Left hindlimb (tissue), 1 donor: ENCODE measurements around the gene UNC93A.
"Not testable (repeated sequence)": the region's sequence is repeated elsewhere in the genome, so short reads cannot be mapped to it uniquely, and the experiment has no call there.

Experiments used
- DNase-seq: peaks from one replicate; pipeline ENCODE4 v3.0.0-alpha.2; 2018

UNC93A gene

DNA sequence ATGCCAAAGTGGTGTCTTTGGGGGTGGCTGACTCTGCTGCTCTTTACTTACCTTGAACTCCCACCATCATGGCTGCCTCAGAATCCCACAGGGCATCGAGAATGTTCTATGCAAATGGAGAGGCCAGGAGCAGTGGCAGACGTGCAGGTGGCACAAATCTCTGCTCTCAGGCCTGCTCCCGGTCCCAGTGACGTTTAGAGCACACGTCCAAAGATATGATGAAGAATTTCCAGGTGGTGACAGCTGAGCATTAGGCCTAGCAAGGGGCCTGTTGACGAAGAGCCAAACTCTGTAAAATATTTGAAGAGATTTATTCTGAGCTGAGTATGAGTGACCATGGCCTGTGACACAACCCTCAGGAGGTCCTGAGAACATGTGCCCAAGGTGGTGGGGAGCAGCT is 19.0 kb upstream of the UNC93A start:
- no peak for DNase-seq

- no peak for DNase-seq
Measured at GRCh38 chr6:167272696-167273379, 18.3 kb upstream of the UNC93A start.

GRCh38 chr6:167274270-167274669 is 16.8 kb upstream of the UNC93A start:
- DNase-seq = no peak

- DNase-seq = no peak
Measured at GRCh38 chr6:167275001-167275400, 16.1 kb upstream of the UNC93A start.

- no peak for DNase-seq
Measured at GRCh38 chr6:167275436-167275835, 15.7 kb upstream of the UNC93A start.

- no peak for DNase-seq
Measured at GRCh38 chr6:167276772-167277533, 14.2 kb upstream of the UNC93A start.

- DNase-seq = not testable (repeated sequence)
Measured at GRCh38 chr6:167278173-167278940, 12.8 kb upstream of the UNC93A start.

DNA sequence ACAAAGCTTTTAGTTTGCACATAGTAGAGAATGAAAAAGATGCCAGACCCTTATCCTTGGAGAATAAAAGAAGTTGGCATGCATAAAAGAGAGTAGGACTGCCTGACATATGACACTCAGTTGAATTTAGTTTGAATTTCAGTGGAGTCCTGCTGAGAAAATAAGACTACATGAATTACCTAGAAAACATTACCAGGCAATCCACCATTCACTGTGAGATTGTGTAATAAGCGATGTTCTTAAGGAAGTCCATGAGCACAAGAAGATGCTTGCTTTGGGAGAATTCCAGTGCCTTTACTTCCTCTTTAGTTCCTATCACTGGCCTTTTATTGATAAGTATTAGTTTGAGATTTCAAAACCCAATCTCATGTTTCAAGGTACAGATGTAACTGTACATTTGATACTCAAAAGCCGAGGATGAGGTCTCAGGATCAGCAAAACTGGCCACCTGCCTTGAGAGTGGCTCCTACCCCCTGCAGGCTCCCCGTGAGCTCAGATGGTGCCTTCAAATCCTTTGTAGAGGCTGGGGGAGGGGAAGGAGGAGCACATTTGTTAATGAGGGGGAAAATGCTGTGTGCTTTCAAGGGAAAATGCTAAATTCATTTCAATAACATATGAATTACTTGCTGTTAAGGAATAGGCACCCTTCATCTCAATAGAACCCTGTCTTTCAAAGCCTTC is 11.2 kb upstream of the UNC93A start:
- no peak for DNase-seq

DNA sequence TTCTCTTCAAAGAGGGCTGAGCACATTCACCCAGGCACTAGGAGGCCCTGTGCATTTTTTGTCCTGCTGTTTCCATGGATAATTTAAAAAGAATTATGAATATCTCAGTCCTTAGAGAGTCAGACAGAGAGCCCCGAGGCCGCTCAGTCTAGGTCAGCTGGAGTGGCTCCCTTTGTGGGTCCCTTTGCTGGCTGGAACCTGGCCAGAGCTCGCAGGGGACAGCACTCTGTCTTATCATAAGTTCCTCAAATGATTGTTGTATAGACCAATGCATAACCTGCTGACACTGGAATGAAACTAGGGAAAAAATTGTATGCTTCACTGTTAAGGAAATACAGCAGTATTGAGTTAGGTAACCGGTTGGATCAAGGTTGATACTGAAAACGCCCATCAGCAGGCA is 10.6 kb upstream of the UNC93A start:
- DNase-seq = not testable (repeated sequence)

GRCh38 chr6:167282165-167282564 is 8.9 kb upstream of the UNC93A start:
- DNase-seq = no peak

- DNase-seq = not testable (repeated sequence)
Measured at GRCh38 chr6:167284565-167284964, 6.5 kb upstream of the UNC93A start.

DNA sequence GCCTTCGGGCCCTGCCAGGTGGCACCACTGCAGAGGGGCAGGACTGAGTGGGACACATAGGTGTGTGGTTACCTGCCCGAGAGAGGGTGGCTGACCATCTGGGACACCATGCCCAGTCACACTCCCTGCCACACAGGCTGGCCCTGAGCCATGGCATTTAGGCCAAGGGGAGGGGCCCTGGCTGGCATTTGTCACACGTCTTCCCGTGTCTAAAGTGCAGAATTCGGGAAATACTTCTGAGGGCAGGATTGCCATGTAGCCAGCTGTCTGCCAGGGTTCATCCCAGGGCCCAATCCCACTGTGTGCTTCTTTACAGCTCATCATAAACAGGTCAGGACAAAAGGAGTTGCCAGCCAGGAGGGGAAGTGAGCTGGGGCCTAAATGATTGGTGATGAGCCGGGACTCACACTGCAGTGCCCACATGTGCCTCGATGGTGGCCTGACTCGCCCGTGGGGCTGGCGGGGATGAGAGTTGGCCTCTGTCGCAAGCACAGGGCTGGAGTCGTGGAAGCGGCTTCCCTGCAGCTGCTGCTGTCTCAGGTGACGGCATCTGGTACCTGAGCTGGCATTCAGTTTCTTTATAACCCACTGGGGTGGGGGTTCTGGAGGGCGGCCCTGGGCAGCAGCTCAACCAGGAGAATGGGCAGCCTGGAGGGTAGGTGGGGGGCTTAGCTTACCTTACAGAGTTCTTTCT is 5.9 kb upstream of the UNC93A start:
- DNase-seq = no peak

- DNase-seq = no peak
Measured at GRCh38 chr6:167287513-167288048, 3.5 kb upstream of the UNC93A start.

GRCh38 chr6:167288591-167289225 is 2.4 kb upstream of the UNC93A start:
- not testable (repeated sequence) for DNase-seq

DNA sequence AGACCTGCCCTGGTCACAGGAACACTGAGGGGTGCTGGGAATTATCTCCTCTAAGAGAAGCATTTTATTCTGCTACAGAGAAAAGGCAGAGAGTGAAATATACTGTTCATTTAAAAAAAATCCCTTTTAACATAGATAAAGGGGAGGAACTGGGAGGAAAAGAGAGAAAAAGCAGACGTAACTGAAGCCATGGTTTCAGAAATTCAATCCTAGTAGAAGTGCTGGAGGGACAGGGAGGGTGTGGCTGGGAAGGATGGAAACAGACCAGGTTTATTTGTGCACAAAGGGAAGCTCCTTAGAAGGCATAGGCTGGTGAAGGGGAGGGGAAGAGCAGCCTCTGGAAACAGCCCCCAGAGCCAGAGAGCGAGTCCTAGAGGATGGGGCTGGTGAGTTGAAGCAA is 1.8 kb upstream of the UNC93A start:
- not testable (repeated sequence) for DNase-seq

- DNase-seq = no peak
Measured at GRCh38 chr6:167291623-167292300, 647 bp downstream of the UNC93A start.

GRCh38 chr6:167292301-167293087 is 1.4 kb downstream of the UNC93A start:
- DNase-seq = no peak

GRCh38 chr6:167293088-167293589 is 2.0 kb downstream of the UNC93A start:
- DNase-seq = no peak

- no peak for DNase-seq
Measured at GRCh38 chr6:167293590-167294091, 2.5 kb downstream of the UNC93A start.

GRCh38 chr6:167294241-167294640 is 3.1 kb downstream of the UNC93A start:
- DNase-seq = no peak
